Endothelial cell of umbilical vein (primary cell): ENCODE data around the gene HOXA2.

Experiments
- EZH2 ChIP-seq: IDR thresholded peaks from 2 replicates; pipeline ENCODE4 v1.6.1; 2012; ENCODE audit warnings: borderline replicate concordance, low read depth, mild to moderate bottlenecking, moderate library complexity, low read length, inconsistent platforms; ENCODE audit not compliant: severe bottlenecking
- TF ChIP-seq, protein P1 (sequence below), 2 donors: IDR thresholded peaks; 1 replicate in 1 of 2; 2 replicates in 1 of 2; pipeline ENCODE4 v1.5.1; 2011; ENCODE audit warnings: low read length in 2 of 2, mild to moderate bottlenecking in 2 of 2, moderate library complexity in 2 of 2, control low read depth in 1 of 2, inconsistent platforms in 1 of 2, low read depth in 1 of 2; ENCODE audit not compliant: insufficient read depth in 1 of 2; ENCODE audit errors: extremely low read depth in 1 of 2

DNA sequence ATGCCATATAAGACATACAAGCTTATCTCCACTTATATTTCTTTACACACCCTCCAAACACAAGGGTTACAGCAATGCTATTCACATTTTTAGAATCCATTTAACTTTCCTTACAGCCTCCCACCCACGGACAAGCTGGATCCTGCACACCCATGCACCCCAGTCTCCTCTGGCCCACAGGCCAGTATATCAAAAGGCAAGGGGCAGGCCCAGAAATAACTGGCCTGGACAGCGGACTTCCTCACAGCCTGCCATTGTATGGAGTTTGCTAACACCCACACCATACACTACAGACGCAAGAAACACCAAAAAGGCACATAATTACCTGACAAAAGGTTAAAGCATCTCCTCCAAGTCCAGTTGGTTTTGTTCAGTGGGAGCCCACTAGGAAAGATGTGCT lies 16.1 kb upstream of the HOXA2 start:
- TF ChIP-seq, protein P1, sequence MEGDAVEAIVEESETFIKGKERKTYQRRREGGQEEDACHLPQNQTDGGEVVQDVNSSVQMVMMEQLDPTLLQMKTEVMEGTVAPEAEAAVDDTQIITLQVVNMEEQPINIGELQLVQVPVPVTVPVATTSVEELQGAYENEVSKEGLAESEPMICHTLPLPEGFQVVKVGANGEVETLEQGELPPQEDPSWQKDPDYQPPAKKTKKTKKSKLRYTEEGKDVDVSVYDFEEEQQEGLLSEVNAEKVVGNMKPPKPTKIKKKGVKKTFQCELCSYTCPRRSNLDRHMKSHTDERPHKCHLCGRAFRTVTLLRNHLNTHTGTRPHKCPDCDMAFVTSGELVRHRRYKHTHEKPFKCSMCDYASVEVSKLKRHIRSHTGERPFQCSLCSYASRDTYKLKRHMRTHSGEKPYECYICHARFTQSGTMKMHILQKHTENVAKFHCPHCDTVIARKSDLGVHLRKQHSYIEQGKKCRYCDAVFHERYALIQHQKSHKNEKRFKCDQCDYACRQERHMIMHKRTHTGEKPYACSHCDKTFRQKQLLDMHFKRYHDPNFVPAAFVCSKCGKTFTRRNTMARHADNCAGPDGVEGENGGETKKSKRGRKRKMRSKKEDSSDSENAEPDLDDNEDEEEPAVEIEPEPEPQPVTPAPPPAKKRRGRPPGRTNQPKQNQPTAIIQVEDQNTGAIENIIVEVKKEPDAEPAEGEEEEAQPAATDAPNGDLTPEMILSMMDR (IDR thresholded peaks at IDR 0.05; ENCODE audit: extremely low read depth in 1 of 2, insufficient read depth in 1 of 2, low read depth in 1 of 2, low read length in 2 of 2) = no peak
- no peak for TF ChIP-seq EZH2
